CD4-positive, alpha-beta T cell (primary cell): Measurements from ENCODE around the gene PIEZO1. TPM values are rescaled to one million over a fixed set of nuclear protein-coding genes. Genes with fewer than 3 reads are reported as not detected.

ENCODE experiments used
- ATAC-seq: fragments of 200-7000 bp; cut with Tn5 transposase; one replicate; pipeline ENCODE4 v1.10.0; 2022; ENCODE audit warnings: mild to moderate bottlenecking; ENCODE audit not compliant: poor library complexity
- CTCF ChIA-PET: fragments of 350-600 bp; sonication (Branson Sonifier 250); formaldehyde crosslinking; loops from one replicate; lab custom pipeline; 2021; ENCODE audit warnings: antibody characterized with exemption, inconsistent platforms; lab: Charles Lee
- POLR2A ChIA-PET: fragments of 350-600 bp; sonication (Branson Sonifier 250); formaldehyde crosslinking; loops from one replicate; lab custom pipeline; 2021; ENCODE audit warnings: antibody characterized with exemption, inconsistent platforms; lab: Charles Lee
- DNase-seq, 14 experiments: peaks; one replicate each; pipeline ENCODE4 v3.0.0-alpha.2; 2013 to 2020; ENCODE audit warnings: mixed read lengths in 2 of 14
- H3K27ac ChIP-seq, 2 donors: one replicate each; pipeline versions ENCODE4 v1.5.1 to v1.7.0; 2013; ENCODE audit warnings: low read length in 2 of 2, low read depth in 1 of 2, mild to moderate bottlenecking in 1 of 2
- H3K27me3 ChIP-seq, 2 experiments: 1 replicate in 1 of 2; 2 replicates in 1 of 2; pipeline versions ENCODE4 v1.6.1 to v1.7.0; 2013; ENCODE audit warnings: low read length in 2 of 2, control low read depth in 1 of 2, mild to moderate bottlenecking in 1 of 2, moderate library complexity in 1 of 2; ENCODE audit not compliant: insufficient read depth in 2 of 2, control insufficient read depth in 1 of 2
- H3K36me3 ChIP-seq: one replicate; pipeline ENCODE4 v1.6.1; 2013; ENCODE audit warnings: low read length, control low read depth; ENCODE audit not compliant: insufficient read depth
- H3K4me1 ChIP-seq: one replicate; pipeline ENCODE4 v1.6.1; 2013; ENCODE audit warnings: low read length, control low read depth; ENCODE audit not compliant: insufficient read depth
- H3K4me3 ChIP-seq: one replicate; pipeline ENCODE4 v1.5.1; 2013; ENCODE audit warnings: mild to moderate bottlenecking, low read length, moderate library complexity
- H3K9me3 ChIP-seq, 2 experiments: 1 replicate in 1 of 2; 2 replicates in 1 of 2; pipeline versions ENCODE4 v1.6.1 to v1.7.0; 2013; ENCODE audit warnings: low read length in 2 of 2, mild to moderate bottlenecking in 2 of 2, control low read depth in 1 of 2, moderate library complexity in 1 of 2; ENCODE audit not compliant: control insufficient read depth in 1 of 2, insufficient read depth in 1 of 2
- H3K27ac Mint-ChIP-seq: one replicate; pipeline ENCODE4 v1.8.0; 2020; ENCODE audit warnings: mixed read lengths
- H3K27me3 Mint-ChIP-seq: one replicate; pipeline ENCODE4 v1.8.0; 2021; ENCODE audit warnings: mixed read lengths
- H3K36me3 Mint-ChIP-seq: one replicate; pipeline ENCODE4 v1.8.0; 2021; ENCODE audit warnings: low read depth, mixed read lengths
- H3K4me1 Mint-ChIP-seq: one replicate; pipeline ENCODE4 v1.8.0; 2021; ENCODE audit warnings: low read depth, mixed read lengths
- H3K4me3 Mint-ChIP-seq: one replicate; pipeline ENCODE4 v1.8.0; 2020; ENCODE audit warnings: mild to moderate bottlenecking, mixed read lengths
- H3K9me3 Mint-ChIP-seq: one replicate; pipeline ENCODE4 v1.8.0; 2020; ENCODE audit warnings: mixed read lengths
- CTCF ChIP-seq: fragments of 200-600 bp; IDR thresholded peaks from one replicate; pipeline ENCODE4 v1.8.0; 2022; ENCODE audit warnings: antibody characterized with exemption, mild to moderate bottlenecking
- intact Hi-C, 2 experiments: fragments of 100-400 bp; cut with DNase I in 1 of 2; cut with micrococcal nuclease in 1 of 2; formaldehyde crosslinking; loops; one replicate each; pipeline versions ENCODE4 v1.15.1 to v1.9.0; 2023 to 2025; cut with DNase I, micrococcal nuclease
- total RNA-seq, 174 experiments: library from RNA in 2 of 174; stranded (reverse) in 2 of 174; gene quantifications; one replicate each; pipeline ENCODE4 v1.2.3 and lab custom pipeline; 2021 to 2026

PIEZO1 gene
- total RNA-seq, 2 experiments from 2014 or later = 142 to 146 TPM

- H3K27me3 Mint-ChIP-seq = no peaks in the 10 kb centered on the region
- intact Hi-C loops = no loop called here
- no peak overlapping the region for H3K4me3 ChIP-seq
- H3K36me3 ChIP-seq = peaks cover 18% of the 10 kb centered on the region
- H3K4me1 Mint-ChIP-seq = peaks cover 40% of the 10 kb centered on the region
- H3K27me3 ChIP-seq = no peaks in the 10 kb centered on the region
- no peaks in the 10 kb centered on the region for H3K9me3 Mint-ChIP-seq
- H3K9me3 ChIP-seq = no peaks in the 10 kb centered on the region
- H3K4me3 Mint-ChIP-seq = no peak overlapping the region
- TF ChIP-seq CTCF = no peak
- H3K4me1 ChIP-seq = peaks cover 81% of the 10 kb centered on the region
- H3K27ac ChIP-seq = no peak overlapping the region
- CTCF ChIA-PET = interaction anchor here (7.0 kb wide), 1 partner anchor 40 kb away, joined by 58 read pairs; no protein-coding TSS in a partner anchor
- no peak for DNase-seq
- H3K36me3 Mint-ChIP-seq = no peaks in the 10 kb centered on the region
- POLR2A ChIA-PET = no interaction called here
- no peak for ATAC-seq
- no peak overlapping the region for H3K27ac Mint-ChIP-seq
Observed at GRCh38 chr16:88777471-88778270, 7.3 kb downstream of the PIEZO1 start.

GRCh38 chr16:88775825-88776224 is 9.2 kb downstream of the PIEZO1 start:
- ChIA-PET CTCF (no interaction called here), POLR2A (no interaction called here)
- Mint-ChIP-seq H3K4me3 (no peak overlapping the region), H3K9me3 (no peaks in the 10 kb centered on the region), H3K4me1 (peaks cover 26% of the 10 kb centered on the region), H3K27ac (no peak overlapping the region), H3K36me3 (no peaks in the 10 kb centered on the region), H3K27me3 (no peaks in the 10 kb centered on the region)
- peaks cover 18% of the 10 kb centered on the region for H3K36me3 ChIP-seq
- DNase-seq (no peak), ATAC-seq (no peak)
- H3K27me3 ChIP-seq = no peaks in the 10 kb centered on the region
- H3K9me3 ChIP-seq = no peaks in the 10 kb centered on the region
- no peak for TF ChIP-seq CTCF
- H3K4me1 ChIP-seq = peaks cover 76% of the 10 kb centered on the region
- no peak overlapping the region for H3K4me3 ChIP-seq
- H3K27ac ChIP-seq = no peak overlapping the region
- intact Hi-C loops = no loop called here

- Mint-ChIP-seq H3K36me3 (no peaks in the 10 kb centered on the region), H3K27ac (no peak overlapping the region), H3K4me1 (peaks cover 17% of the 10 kb centered on the region), H3K9me3 (no peaks in the 10 kb centered on the region), H3K4me3 (no peak overlapping the region), H3K27me3 (no peaks in the 10 kb centered on the region)
- POLR2A ChIA-PET = interaction anchor here (0.8 to 1.6 kb wide), 2 partner anchors 8 to 29 kb away, joined by 3 to 4 read pairs; no protein-coding TSS in a partner anchor
- no peak for TF ChIP-seq CTCF
- no peaks in the 10 kb centered on the region for H3K27me3 ChIP-seq
- intact Hi-C loops = no loop called here
- CTCF ChIA-PET = no interaction called here
- H3K27ac ChIP-seq = no peak overlapping the region
- peaks cover 76% of the 10 kb centered on the region for H3K4me1 ChIP-seq
- no peaks in the 10 kb centered on the region for H3K9me3 ChIP-seq
- H3K36me3 ChIP-seq = peaks cover 27% of the 10 kb centered on the region
- H3K4me3 ChIP-seq = no peak overlapping the region
- DNase-seq (no peak), ATAC-seq (no peak)
Observed at GRCh38 chr16:88774544-88775393, 10.3 kb downstream of the PIEZO1 start.
